HG03432 (cell line): Measurements from ENCODE around the gene LMBR1.
A peak's percentile ranks its signal among the peaks of the same experiment; 100 is the strongest.
"Not testable (repeated sequence)": the region's sequence is repeated elsewhere in the genome, so short reads cannot be mapped to it uniquely, and the experiment has no call there.

Experiments
- ATAC-seq: cut with Tn5 transposase; IDR thresholded peaks from one replicate; pipeline ENCODE4 v1.9.1; 2021; ENCODE audit warnings: mild to moderate bottlenecking, moderate library complexity; ENCODE audit not compliant: unreplicated experiment

Gene LMBR1

DNA sequence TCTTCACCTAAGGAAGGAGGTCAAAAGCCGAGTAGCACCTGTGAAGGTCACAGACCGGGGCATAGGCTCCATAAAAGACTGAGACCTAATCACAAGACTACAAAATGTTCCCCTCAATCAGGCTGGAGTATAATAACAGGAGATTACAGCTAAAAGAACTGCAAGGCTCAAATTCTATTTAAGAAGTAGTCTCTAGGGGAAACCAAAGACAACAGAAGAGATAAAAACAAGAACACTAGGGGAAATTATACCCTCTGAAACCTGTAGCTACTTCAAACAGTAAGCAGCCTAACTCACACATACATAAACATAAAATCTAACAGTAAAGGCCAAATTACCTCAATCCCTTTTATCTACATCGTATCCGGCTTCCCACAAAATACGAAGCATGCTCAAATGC, 38.3 kb downstream of the LMBR1 start:
- no peak for ATAC-seq

DNA sequence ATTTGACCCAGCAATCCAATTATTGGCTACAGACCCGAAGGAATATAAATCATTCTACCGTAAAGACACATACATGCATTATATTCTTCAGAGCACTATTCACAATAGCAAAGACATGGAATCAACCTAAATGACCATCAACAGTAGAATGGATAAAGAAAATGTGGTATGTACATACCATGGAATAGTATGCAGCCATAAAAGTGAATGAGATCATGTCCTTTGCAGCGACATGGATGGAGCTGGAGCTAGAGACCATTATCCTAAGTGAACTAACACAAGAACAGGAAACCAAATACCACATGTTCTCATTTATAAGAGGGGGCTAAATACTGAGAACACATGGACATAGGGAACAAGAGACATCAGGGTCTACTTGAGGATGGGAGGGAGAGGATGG, 44.0 kb downstream of the LMBR1 start:
- no peak for ATAC-seq

DNA sequence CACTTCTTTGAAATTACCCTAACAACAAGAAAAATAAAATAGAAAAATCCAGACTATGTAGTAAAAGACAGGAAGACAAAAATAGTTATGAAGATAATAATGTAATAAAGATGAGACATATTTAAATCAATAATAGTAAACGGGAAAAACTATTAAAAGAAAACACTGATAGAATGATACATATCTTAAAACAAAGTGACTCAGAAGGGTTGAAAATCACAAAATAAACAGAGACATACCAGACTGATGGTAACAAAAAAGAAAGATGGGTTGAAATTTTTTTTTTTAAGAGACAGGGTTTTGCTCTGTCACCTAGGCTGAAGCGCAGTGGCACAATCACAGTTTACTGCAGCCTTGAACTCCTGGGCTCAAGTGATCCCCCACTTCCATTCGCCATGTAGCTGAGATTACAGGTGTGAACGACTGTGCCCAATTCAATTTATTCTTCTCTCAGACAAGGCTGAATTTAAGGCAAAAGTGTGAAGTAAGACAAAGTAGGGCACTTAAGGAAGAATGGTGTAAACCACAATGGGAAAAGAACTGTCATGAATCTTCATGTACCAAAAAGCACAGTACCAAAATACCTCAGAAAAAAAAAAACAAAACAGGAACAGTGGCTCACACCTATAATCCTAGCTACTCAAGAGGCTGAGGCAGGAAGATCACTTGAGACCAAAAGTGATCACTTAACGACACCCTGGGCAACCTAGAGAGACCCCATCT, 47.4 kb downstream of the LMBR1 start:
- no peak for ATAC-seq

DNA sequence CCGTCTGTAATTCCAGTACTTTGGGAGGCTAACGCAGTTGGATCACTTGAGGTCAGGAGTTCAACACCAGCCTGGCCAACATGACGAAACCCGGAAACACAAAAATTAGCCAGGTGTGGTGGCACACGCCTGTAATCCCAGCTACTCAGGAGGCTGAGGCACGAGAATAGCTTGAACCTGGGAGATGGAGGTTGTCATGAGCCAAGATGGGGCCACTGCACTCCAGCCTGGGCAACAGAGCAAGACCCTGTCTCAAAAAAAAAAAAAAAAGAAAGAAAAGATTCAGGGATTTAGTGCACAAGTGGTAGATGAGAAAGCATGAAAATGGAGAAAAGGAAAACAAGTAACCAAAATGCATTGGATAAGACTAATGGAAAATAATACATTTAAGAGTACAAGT, 49.4 kb downstream of the LMBR1 start:
- ATAC-seq = not testable (repeated sequence)

DNA sequence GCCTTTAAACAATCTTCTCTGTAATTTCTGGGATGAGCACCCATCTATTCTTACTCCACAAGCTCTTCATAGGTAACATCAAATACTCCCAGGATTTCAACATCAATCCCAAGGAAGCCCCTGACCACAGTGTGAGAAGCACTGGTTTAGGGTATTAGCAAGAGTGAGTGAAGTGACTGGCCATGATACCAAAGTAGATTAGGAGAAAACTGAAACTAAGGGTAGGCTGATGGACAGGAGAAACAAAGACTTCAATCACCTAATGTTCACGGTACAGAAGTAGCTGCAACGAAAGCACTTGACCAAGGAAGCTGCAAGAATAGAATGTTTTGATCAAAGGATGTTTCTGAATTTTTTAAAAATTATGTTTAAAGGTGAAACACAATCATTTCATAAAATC, 49.8 kb downstream of the LMBR1 start:
- no peak for ATAC-seq

DNA sequence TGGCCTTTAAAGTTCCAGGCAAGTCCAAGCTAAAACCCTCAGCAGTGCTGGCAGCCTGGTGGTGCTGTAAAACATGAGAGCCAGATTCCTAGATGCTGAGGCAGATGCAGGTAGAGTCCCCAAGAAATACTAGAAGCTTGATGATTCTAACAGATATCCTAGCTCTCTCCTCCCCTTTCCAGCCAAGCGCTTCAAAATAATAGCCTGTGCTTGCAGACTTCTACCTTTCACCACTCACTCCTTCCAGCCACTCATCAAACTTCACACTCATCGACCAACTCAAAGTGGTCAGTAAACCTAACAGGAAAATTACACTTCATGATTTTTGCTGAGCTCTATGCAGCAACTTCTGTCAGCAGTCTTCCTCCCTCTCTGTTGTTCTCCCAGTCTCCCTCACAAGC, 50.2 kb downstream of the LMBR1 start:
- ATAC-seq = no peak

DNA sequence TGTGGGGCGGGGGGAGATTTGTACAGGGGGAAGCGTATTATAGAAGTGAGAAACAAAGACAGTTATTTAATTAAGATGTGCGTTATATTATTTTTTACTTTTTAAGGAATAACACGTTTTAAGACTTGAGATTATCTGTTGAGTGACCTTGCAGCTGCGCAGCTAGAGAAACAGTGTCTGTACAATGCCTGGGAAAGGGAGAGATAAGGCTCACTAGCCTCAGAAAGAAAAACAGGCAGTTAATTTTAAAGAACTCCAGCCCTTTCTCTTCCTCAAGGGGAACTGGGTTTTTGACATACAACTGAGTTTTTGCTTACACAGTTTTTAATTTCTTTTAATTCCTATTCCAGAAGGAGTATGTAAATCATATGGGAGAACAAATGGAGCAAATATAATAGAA, 50.7 kb downstream of the LMBR1 start:
- ATAC-seq = no peak

DNA sequence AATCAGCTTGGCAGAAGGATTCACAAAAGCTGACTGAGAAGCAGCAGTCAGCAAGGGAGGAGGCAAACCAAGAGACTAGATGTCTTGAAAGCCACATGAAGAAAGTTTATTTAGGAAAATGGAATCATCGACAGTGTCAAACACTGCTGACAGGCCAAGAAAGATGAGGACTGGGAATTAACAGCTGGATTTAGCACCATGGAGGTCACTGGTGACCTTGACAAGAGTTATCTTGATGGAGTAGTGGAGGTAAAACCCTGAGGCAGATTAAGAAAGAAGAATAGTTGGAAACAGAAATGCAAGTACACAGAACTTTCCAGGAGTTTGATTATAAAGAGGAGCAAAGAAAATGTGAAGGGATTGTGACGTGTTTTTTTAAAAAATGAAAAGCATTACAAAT, 51.5 kb downstream of the LMBR1 start:
- no peak for ATAC-seq

DNA sequence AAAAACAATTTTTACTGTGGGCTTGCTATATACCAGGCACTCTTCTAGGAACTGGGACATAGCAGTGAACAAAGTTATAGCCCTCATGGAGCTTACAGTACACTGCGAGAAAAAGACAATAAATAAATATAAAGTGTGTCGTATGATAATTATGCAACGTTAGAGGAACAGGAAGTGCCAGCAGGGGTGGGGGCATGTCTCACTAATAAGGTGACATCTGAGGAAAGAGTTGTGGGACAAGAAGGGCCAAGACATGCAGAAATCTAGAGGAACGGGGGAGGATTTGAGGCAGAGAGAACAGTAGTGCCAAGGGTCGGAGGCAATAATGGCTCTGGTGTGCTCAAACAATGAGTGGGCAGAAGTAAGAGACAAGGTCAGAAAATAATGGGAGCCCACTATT, 52.8 kb downstream of the LMBR1 start:
- no peak for ATAC-seq

DNA sequence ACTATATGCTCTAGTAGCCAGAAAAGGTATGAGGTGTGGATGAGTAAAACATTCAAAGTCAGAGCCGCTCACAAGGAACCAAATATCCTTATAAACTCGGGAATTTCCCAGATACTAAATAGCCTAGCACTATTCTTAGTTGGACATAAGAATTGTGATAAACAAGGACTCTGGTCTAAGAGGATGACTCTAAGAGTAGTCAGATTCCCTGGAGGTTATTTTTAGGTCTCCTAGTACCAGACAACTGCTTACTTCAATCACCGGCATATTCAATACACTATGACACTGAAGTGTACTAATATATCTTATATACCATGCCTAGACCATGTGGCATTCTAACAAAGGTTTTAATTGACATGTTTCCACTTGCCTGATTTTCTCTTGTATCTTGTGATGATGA, 56.5 kb downstream of the LMBR1 start:
- no peak for ATAC-seq

DNA sequence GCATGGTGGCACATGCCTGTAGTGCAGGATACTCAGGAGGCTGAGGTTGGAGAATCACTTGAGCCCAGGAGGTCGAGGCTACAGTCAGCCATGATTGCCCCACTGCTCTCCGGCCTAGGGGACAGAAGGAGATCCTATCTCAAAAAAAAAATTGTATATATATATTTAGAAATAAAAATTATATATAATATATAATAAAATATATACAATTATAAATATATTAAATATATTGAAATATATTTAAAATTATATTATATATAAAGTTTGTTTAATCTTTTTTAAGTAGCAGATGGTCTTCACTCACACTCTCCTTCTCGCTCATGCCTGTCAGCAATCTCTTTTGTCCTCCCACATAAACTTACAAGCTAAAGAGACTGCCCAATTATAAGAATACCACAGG, 58.5 kb downstream of the LMBR1 start:
- no peak for ATAC-seq

DNA sequence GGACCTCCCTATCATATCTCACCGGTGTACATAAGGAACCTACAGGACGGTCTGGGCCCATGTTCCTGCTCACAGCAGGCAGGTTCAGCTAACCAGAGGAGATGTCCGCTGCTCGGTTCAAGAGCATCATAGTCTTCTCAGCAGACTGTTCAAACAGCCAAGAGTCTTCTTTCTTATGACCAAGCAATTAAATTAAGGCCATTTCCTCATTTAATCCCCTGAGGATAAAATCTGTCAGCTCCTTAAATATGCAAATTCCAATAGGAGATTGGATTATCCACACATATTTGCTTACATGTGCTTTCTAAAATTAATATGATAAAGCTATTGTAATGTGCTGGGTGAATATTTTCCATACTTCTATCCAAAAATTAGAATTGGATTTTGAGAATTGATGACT, 59.7 kb downstream of the LMBR1 start:
- no peak for ATAC-seq

DNA sequence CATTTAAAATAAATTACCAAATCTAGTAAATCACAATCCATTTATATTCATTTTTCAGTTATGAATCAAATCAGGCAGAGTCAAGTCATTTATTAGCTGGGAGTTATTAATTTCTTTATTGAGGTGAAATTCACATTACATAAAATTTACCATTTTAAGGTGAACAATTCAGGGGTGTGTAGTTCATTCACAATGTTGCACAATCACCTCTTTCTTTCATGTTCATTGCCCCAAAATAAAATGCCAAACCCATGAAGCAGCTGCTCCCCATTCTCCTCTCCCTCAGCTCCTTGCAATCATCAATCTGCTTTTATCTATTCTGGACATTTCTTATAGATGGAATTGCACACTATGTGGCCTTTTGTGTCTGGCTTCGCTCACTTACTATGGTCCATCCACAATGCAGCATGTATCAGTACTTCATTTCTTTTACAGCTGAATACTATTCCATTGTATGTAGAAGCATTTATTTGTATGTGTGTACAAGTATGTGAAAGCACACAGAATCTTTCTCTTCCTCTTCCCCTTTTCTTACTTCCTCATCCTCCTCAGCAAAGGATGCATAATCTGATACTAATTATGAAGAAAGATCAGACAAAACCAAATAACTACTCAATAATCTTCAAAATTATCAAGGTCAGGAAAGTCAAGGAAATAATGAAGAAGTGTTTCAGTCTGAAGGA, 60.6 kb downstream of the LMBR1 start:
- peak; percentile 44 for ATAC-seq

DNA sequence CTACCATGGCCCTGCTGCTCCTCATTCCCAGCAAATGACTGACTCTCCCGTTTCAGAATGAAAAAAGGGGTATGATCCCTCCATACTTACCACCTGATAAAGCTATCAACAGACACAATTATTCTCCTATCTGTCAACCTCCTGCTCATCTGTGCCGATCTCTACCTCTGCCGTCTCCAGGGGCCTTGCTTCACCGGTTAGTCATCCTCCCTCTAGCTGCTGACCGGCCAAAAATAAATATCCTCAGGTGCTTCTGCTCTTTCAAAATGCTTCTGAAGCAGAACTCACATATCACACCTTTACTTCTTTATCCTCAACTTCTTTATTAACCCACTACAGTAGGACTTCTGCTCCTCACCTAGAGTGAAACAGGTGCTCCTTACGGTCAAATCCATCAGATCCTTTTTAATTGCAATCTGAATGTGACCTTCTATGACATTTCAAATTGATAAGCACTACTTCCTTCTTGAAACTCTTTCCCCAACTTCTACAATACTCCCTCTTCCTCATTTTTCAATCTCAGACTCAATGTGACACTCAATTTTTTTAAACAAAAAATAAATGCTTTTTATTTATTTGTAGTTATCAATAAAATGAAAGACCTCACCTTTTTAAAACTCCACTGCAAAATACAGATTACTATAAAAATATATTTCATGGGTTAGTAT, 63.2 kb downstream of the LMBR1 start:
- no peak for ATAC-seq

DNA sequence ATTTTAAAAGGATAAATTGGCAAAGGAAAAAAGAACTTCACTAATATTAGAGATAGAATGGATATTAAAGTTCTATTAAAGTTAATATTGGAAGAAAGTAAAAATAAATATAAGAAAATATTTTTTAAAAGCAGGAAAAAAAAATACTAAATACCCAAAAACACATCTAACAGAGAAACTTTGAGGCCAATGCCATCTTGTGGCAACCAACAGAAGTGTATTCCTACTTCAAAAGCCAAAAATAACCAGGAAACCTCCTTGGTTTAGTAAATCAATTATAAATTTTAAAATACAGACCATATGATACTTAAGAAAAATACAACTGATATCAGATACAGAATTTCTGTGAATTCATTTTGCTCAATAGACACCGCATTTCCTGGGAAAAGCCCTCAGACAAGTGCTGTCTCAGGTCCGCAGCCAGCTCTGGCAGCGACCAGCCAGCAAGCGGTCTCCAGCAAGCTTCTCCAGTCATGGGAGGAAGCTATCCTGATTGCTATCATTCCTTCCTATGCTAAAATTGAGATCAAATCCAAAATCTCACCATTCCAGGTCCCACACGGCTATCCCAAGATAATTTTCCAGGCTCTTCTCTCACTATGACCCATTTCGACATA, 65.3 kb downstream of the LMBR1 start:
- no peak for ATAC-seq

DNA sequence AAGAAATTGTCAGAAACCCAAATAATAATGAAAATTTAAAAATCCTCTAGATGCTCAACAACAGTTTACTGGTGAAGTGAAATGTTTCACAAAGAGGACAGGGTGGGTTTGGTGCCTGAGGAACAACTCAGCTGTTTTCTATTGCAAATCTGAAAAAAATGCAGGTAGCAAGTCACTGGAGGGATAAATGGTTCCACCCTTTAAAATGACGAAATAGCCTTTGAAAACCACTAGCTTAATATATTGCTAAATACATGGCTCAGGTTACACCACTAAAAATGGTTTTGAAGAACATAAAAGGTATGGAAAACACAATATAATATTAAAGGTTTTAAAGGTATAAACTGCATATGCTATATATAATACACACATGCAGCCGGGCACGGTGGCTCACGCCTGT, 69.5 kb downstream of the LMBR1 start:
- no peak for ATAC-seq

DNA sequence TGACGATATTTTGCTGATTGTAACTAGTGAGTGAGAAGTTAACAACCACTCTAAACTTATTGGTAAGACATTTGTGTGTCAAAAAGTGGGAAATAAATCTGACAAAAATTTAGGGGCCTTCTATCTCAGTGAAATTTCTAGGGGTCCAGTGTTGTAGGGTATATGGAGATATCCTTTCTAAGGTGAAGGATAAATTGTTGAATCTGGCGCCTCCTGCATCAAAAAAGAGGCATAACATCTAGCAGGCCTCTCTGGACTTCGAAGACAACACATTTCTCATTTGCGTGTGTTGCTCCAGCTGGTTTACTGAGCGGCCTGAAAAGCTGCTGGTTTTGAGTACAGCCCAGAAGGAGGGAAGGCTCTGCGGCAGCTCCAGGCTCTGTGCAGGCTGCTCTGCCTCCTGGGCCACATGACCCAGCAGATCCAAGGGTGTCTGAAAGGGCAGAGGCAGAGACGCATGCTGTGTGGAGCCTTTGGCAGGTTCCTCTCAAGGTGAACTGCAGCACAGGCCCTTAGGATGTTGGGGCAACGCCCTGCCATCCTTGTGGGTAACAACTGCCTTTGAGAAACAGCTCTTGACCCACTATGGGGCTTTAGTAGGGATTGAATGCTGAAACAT, 72.4 kb downstream of the LMBR1 start:
- no peak for ATAC-seq

DNA sequence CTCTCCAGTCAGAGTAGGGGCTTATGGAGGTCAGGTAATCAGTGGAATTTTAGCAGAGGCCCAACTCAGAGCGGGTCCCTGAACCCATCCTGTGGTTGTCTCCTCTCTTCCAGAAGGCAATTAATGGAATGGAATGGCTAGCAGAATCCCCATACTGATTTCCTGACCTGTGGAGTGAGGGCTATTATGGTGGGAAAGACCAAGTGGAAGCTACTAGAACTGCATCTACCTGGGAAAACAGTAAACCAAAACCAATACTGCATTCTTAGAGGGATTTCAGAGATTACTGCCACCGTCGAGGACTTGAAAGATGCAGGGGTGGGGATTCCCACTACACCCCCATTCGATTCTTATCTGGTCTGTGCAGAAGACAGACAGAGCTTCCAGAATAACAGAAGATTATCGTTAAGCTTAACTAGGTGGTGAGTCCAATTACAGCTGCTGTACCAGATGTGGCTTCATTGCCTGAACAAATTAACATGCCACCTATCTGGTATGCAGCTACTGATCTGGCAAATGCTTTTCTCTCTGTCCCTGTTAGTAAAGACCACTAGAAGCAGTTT, 73.2 kb downstream of the LMBR1 start:
- no peak for ATAC-seq

DNA sequence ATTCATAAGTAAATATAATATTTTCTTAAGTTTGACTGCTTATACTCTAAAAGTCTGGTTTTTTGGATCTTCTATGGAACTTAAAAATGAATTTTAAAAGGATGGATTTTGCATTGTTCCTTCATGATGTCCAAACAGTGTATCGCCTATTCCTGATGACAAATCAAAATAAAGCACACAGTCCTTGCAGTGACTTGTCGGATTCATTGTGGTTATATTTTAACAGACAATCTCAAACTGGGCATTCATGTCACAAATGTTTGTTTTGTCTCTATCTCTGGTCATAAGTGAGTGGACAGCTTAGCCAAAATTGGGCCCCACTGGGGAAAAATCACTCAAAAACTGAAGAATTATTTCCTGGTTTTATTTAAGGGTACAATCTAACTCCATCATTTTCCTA, 74.8 kb downstream of the LMBR1 start:
- ATAC-seq = no peak

DNA sequence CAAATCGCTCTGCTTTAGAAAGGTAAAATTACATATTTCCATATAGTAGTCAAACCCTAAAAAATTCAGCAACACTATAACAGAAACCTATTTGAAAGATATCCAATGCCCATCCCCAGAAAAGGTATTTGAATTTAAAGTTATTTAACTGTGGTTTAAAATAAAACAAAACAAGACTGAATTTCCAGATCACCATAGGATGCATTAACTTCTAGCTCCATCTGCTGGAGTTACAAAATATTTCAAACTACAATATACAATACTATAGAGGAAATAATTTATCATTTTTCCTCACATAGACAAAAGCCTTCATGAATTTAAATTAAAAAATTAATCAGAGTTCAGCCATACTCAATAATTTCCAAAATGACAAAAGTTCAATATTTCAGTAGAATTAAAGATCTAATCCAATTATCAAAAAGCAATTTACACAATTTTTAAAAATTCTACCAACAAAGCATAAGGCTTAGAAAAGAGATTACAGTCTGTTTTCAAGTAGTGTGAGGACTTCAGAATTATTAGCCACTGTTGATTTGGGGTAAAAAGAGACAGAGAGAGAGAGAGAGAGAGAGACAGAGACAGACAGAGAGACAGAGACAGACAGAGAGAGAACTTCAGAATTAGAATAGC, 75.9 kb downstream of the LMBR1 start:
- no peak for ATAC-seq

DNA sequence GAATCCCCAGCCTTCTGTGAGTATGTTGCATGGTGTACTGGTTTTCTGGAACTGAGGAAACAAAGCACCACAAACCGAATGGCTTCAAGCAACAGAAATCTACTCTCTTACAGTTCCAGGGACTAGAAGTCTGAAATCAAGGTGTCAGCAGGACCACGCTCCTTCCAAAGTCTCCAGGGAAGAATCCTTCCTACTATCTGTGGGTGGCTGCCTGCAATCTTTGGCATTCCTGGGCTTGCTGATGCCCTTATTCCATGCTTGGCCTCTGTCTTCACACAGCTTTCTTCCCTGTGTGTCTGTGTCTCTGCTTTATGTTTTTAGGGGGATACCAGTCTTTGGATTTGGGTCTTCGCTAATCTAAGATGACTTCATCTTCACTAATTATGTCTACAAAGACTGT, 81.3 kb downstream of the LMBR1 start:
- ATAC-seq = no peak
